Measurements from ENCODE around the gene RALGAPA1.

RALGAPA1 gene

GRCh38 chr14:35730871-35731270, 78.2 kb downstream of the RALGAPA1 start:
- Mint-ChIP-seq H3K27me3 (no peaks in the 10 kb centered on the region), H3K9me3 (no peaks in the 10 kb centered on the region), H3K4me1 (ENCODE audit: low read depth) (no peaks in the 10 kb centered on the region), H3K27ac (no peak overlapping the region), H3K4me3 (no peak overlapping the region), H3K36me3 (ENCODE audit: low read depth) (peaks cover 72% of the 10 kb centered on the region)
- intact Hi-C loops (cut with micrococcal nuclease), result no loop called here

GRCh38 chr14:35727764-35728163, 81.3 kb downstream of the RALGAPA1 start:
- H3K27me3 Mint-ChIP-seq, result no peaks in the 10 kb centered on the region
- H3K36me3 Mint-ChIP-seq (ENCODE audit: low read depth), result peaks cover 43% of the 10 kb centered on the region
- H3K4me1 Mint-ChIP-seq (ENCODE audit: low read depth), result no peaks in the 10 kb centered on the region
- H3K9me3 Mint-ChIP-seq, result no peaks in the 10 kb centered on the region
- intact Hi-C loops (cut with micrococcal nuclease), result no loop called here
- H3K27ac Mint-ChIP-seq, result no peak overlapping the region
- H3K4me3 Mint-ChIP-seq, result no peak overlapping the region

- no peak overlapping the region for H3K4me3 Mint-ChIP-seq
- no peaks in the 10 kb centered on the region for H3K9me3 Mint-ChIP-seq
- H3K27me3 Mint-ChIP-seq, result no peaks in the 10 kb centered on the region
- no peaks in the 10 kb centered on the region for H3K4me1 Mint-ChIP-seq (ENCODE audit: low read depth)
- H3K36me3 Mint-ChIP-seq (ENCODE audit: low read depth), result peaks cover 34% of the 10 kb centered on the region
- intact Hi-C loops (cut with micrococcal nuclease), result no loop called here
- H3K27ac Mint-ChIP-seq, result no peak overlapping the region
Observed at GRCh38 chr14:35725930-35726329, 83.2 kb downstream of the RALGAPA1 start.

- Mint-ChIP-seq H3K4me3 (no peak overlapping the region), H3K9me3 (no peaks in the 10 kb centered on the region), H3K4me1 (ENCODE audit: low read depth) (no peaks in the 10 kb centered on the region), H3K36me3 (ENCODE audit: low read depth) (peaks cover 53% of the 10 kb centered on the region), H3K27ac (no peak overlapping the region), H3K27me3 (no peaks in the 10 kb centered on the region)
- intact Hi-C loops (cut with micrococcal nuclease), result no loop called here
Observed at GRCh38 chr14:35715079-35715478, 94.0 kb downstream of the RALGAPA1 start.

- peaks cover 50% of the 10 kb centered on the region for H3K36me3 Mint-ChIP-seq (ENCODE audit: low read depth)
Observed at GRCh38 chr14:35712466-35712865, 96.6 kb downstream of the RALGAPA1 start.

GRCh38 chr14:35708062-35708461, 101.0 kb downstream of the RALGAPA1 start:
- Mint-ChIP-seq H3K27ac (no peak overlapping the region), H3K4me3 (no peak overlapping the region), H3K4me1 (ENCODE audit: low read depth) (no peaks in the 10 kb centered on the region), H3K27me3 (no peaks in the 10 kb centered on the region), H3K36me3 (ENCODE audit: low read depth) (peaks cover 38% of the 10 kb centered on the region), H3K9me3 (no peaks in the 10 kb centered on the region)
- intact Hi-C loops (cut with micrococcal nuclease), result no loop called here

More at GRCh38 chr14:35712466-35712865, 96.6 kb downstream of the RALGAPA1 start:
- intact Hi-C loops (cut with micrococcal nuclease), result no loop called here
- no peaks in the 10 kb centered on the region for H3K4me1 Mint-ChIP-seq (ENCODE audit: low read depth)
- no peaks in the 10 kb centered on the region for H3K9me3 Mint-ChIP-seq
- H3K27ac Mint-ChIP-seq, result no peak overlapping the region
- no peak overlapping the region for H3K4me3 Mint-ChIP-seq
- no peaks in the 10 kb centered on the region for H3K27me3 Mint-ChIP-seq

GRCh38 chr14:35705636-35706035, 103.5 kb downstream of the RALGAPA1 start:
- H3K4me3 Mint-ChIP-seq, result no peak overlapping the region
- H3K36me3 Mint-ChIP-seq (ENCODE audit: low read depth), result peaks cover 21% of the 10 kb centered on the region
- H3K27ac Mint-ChIP-seq, result no peak overlapping the region
- no peaks in the 10 kb centered on the region for H3K27me3 Mint-ChIP-seq
- intact Hi-C loops (cut with micrococcal nuclease), result no loop called here
- H3K4me1 Mint-ChIP-seq (ENCODE audit: low read depth), result no peaks in the 10 kb centered on the region
- no peaks in the 10 kb centered on the region for H3K9me3 Mint-ChIP-seq

GRCh38 chr14:35704793-35705493, 104.2 kb downstream of the RALGAPA1 start:
- peaks cover 21% of the 10 kb centered on the region for H3K36me3 Mint-ChIP-seq (ENCODE audit: low read depth)
- H3K4me1 Mint-ChIP-seq (ENCODE audit: low read depth), result no peaks in the 10 kb centered on the region
- H3K9me3 Mint-ChIP-seq, result no peaks in the 10 kb centered on the region
- intact Hi-C loops (cut with micrococcal nuclease), result no loop called here
- H3K27ac Mint-ChIP-seq, result no peak overlapping the region
- H3K4me3 Mint-ChIP-seq, result no peak overlapping the region
- H3K27me3 Mint-ChIP-seq, result no peaks in the 10 kb centered on the region

- no peak overlapping the region for H3K4me3 Mint-ChIP-seq
- no peaks in the 10 kb centered on the region for H3K4me1 Mint-ChIP-seq (ENCODE audit: low read depth)
- no peaks in the 10 kb centered on the region for H3K9me3 Mint-ChIP-seq
- no peaks in the 10 kb centered on the region for H3K27me3 Mint-ChIP-seq
- no peak overlapping the region for H3K27ac Mint-ChIP-seq
- H3K36me3 Mint-ChIP-seq (ENCODE audit: low read depth), result peaks cover 7% of the 10 kb centered on the region
- intact Hi-C loops (cut with micrococcal nuclease), result no loop called here
Observed at GRCh38 chr14:35701531-35701930, 107.6 kb downstream of the RALGAPA1 start.

GRCh38 chr14:35699791-35700444, 109.2 kb downstream of the RALGAPA1 start:
- no peak overlapping the region for H3K4me3 Mint-ChIP-seq
- H3K4me1 Mint-ChIP-seq (ENCODE audit: low read depth), result no peaks in the 10 kb centered on the region
- H3K9me3 Mint-ChIP-seq, result no peaks in the 10 kb centered on the region
- H3K36me3 Mint-ChIP-seq (ENCODE audit: low read depth), result no peaks in the 10 kb centered on the region
- no peak overlapping the region for H3K27ac Mint-ChIP-seq
- intact Hi-C loops (cut with micrococcal nuclease), result no loop called here
- no peaks in the 10 kb centered on the region for H3K27me3 Mint-ChIP-seq

GRCh38 chr14:35696575-35696974, 112.5 kb downstream of the RALGAPA1 start:
- Mint-ChIP-seq H3K9me3 (no peaks in the 10 kb centered on the region), H3K27me3 (no peaks in the 10 kb centered on the region), H3K4me1 (ENCODE audit: low read depth) (no peaks in the 10 kb centered on the region), H3K36me3 (ENCODE audit: low read depth) (no peaks in the 10 kb centered on the region), H3K4me3 (no peak overlapping the region), H3K27ac (no peak overlapping the region)
- intact Hi-C loops (cut with micrococcal nuclease), result no loop called here

- H3K4me1 Mint-ChIP-seq (ENCODE audit: low read depth), result no peaks in the 10 kb centered on the region
- H3K4me3 Mint-ChIP-seq, result no peak overlapping the region
- no peaks in the 10 kb centered on the region for H3K36me3 Mint-ChIP-seq (ENCODE audit: low read depth)
- no peaks in the 10 kb centered on the region for H3K27me3 Mint-ChIP-seq
- no peak overlapping the region for H3K27ac Mint-ChIP-seq
- H3K9me3 Mint-ChIP-seq, result no peaks in the 10 kb centered on the region
- intact Hi-C loops (cut with micrococcal nuclease), result no loop called here
Observed at GRCh38 chr14:35696119-35696518, 113.0 kb downstream of the RALGAPA1 start.

- H3K9me3 Mint-ChIP-seq, result no peaks in the 10 kb centered on the region
- H3K27ac Mint-ChIP-seq, result no peak overlapping the region
- no peaks in the 10 kb centered on the region for H3K36me3 Mint-ChIP-seq (ENCODE audit: low read depth)
- intact Hi-C loops (cut with micrococcal nuclease), result no loop called here
- no peak overlapping the region for H3K4me3 Mint-ChIP-seq
- no peaks in the 10 kb centered on the region for H3K4me1 Mint-ChIP-seq (ENCODE audit: low read depth)
- no peaks in the 10 kb centered on the region for H3K27me3 Mint-ChIP-seq
Observed at GRCh38 chr14:35695647-35696046, 113.4 kb downstream of the RALGAPA1 start.

GRCh38 chr14:35695072-35695471, 114.0 kb downstream of the RALGAPA1 start:
- intact Hi-C loops (cut with micrococcal nuclease), result no loop called here
- Mint-ChIP-seq H3K36me3 (ENCODE audit: low read depth) (no peaks in the 10 kb centered on the region), H3K4me3 (no peak overlapping the region), H3K27ac (no peak overlapping the region), H3K27me3 (no peaks in the 10 kb centered on the region), H3K9me3 (no peaks in the 10 kb centered on the region), H3K4me1 (ENCODE audit: low read depth) (no peaks in the 10 kb centered on the region)

Data from dendritic cell treated with granulocyte-macrophage colony-stimulating factor and Interleukin-4, amounts not matched to agents 40 ng/mL and 50 ng/mL, for 4 days (primary cell).